Retinal pigment epithelial cell (primary cell): ENCODE measurements around the gene ECE1.

ENCODE experiments used
- DNase-seq: peaks from one replicate; pipeline ENCODE4 v3.0.0-alpha.2; 2010; ENCODE audit warnings: low read depth
- H3K4me3 ChIP-seq: 2 replicates; pipeline ENCODE4 v1.5.1; 2011; ENCODE audit warnings: mild to moderate bottlenecking, low read length, control low read depth, moderate library complexity
- CTCF ChIP-seq: conservative IDR thresholded peaks from 2 replicates; pipeline ENCODE4 v1.5.1; 2011; ENCODE audit warnings: low read depth, low read length, control low read depth, inconsistent platforms

ECE1 gene

DNA sequence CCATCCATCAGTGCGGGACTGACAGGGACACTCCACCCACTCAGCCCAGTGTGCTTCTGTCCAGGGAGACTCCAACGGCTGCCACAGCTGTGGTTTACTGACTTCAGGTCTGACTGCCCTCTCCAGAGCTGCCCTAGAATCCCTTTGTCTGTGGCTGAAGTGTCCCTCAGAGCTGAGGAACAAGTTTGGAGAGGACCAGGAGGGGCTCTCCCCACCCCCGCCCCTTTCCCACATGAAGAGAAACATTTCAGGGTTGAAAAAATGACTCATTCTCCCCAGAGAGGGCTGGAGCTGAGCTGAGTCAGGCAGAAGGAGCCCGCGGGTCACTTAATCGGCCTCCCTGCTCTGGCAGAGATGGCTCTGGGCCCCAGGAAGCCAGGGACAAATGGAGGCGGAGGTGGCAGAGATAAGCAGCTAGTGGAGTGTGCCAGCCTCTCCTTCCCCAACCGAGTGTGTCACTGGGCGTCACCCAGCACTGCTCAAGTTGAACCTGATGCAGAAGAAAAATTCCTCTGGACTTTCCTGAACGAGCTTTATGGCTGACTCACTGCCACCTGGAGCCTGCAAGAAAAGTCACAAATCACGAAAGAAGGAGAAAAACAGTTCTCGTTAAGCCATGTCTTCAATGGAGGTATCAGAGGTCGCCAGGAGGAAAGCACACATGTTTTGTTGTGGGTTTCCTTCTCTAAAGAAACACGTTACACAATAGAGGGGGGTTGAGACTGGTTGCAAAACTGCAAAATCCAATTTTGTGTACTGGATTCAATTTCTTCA lies 34.3 kb upstream of the ECE1 start:
- peak; percentile 77 for DNase-seq
- TF ChIP-seq CTCF, result no peak
- no peak overlapping the region for H3K4me3 ChIP-seq

- no peak for TF ChIP-seq CTCF
- DNase-seq, result no peak
- no peak overlapping the region for H3K4me3 ChIP-seq
Observed at GRCh38 chr1:21323091-21323490, 32.8 kb upstream of the ECE1 start.

GRCh38 chr1:21322681-21323016 lies 32.4 kb upstream of the ECE1 start:
- no peak for DNase-seq
- no peak overlapping the region for H3K4me3 ChIP-seq
- TF ChIP-seq CTCF, result no peak

DNA sequence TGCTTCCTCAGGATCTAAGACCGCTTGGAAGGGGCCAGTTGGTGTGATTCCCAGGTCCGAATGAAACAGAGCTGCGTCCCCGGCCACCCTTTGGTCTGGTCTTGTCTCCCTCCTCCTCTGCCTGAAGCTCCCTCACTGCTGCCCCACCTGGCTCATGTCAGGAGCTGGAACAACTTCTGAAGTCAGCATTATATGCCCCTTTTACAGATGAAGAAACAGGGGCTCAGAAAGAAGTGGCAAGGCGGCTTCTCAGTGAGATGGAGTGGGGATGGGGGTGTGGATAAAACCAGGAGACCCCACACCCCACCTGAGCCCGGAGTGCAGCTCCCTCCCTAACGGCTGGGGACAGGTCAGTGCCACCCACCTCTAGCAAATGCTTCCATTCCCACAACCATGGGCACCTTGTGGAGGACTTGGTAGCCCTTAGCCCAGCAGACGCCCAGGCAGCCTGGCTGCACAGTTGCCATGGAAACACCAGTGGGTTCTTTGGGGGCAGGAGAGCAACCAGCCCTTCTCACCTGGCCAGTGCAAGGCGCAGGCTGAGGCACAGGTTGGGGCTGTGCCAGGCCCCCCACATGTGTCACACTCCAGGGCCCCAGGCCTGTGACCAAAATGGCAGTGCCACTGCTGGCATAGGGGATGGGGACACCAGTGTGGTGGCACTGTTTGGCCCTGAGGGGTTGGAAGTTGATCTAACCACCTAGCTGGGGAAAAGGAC lies 31.9 kb upstream of the ECE1 start:
- no peak for TF ChIP-seq CTCF
- DNase-seq, result no peak
- no peak overlapping the region for H3K4me3 ChIP-seq

DNA sequence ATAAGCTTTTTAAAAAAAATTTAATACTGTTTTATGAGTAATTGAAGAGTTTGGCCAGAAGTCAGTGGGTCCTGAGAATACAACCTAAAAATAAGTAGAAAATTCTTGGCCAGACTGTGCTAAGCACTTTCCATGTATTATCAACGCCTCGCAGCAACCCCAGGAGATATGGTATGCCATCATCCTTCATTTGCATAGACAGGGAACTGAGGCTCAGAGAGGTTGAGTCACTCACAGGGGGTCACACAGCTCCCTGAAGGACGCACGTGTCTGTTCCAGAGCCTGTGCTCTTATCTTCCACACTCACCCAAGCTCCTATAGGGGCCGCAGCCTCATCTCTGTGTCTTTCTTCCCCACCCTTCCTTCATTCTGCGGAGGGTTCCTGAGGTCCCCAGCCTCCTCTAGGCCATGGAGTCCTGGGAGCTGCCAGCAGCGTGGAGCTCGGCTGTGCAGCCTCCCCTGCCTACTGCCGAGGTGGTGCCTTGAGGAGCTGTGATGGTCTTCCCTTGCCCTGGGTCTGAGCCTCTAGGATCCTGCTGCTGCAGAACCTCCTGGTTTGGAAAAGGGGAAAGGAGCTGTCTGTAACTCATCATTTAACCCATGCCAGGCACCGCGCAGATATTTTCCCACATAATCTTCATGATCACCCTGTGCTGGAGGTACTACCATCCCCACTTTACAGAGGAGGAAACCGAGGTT lies 30.3 kb upstream of the ECE1 start:
- no peak for DNase-seq
- no peak for TF ChIP-seq CTCF
- H3K4me3 ChIP-seq, result no peak overlapping the region

GRCh38 chr1:21319447-21320407 lies 29.5 kb upstream of the ECE1 start:
- no peak for DNase-seq
- H3K4me3 ChIP-seq, result no peak overlapping the region
- peak; percentile 13 for TF ChIP-seq CTCF
